K562 (cell line): ENCODE results near the gene DUSP5. TPM values are rescaled to one million over a fixed set of nuclear protein-coding genes. Genes with fewer than 3 reads are reported as not detected.

Experiments used
- ATAC-seq: fragments of 200-7000 bp; cut with Tn5 transposase; 3 replicates; pipeline ENCODE4 v1.9.1; 2020; ENCODE audit warnings: moderate library complexity
- BruUV-seq: library from RNA; stranded (reverse); fragments of 400-500 nt; replicated peaks from 2 replicates; lab custom pipeline; 2021; lab: Mats Ljungman, UMichigan
- CTCF ChIA-PET: fragments of 300-600 bp; formaldehyde crosslinking; extraction: SDS; loops from one replicate; lab custom pipeline; 2021; ENCODE audit warnings: low intra/inter-chr PET ratio; lab: Yijun Ruan, JAX
- POLR2A ChIA-PET: fragments of 300-600, 350-650 bp; sonication (Branson Sonifier 250); formaldehyde crosslinking; extraction: SDS; loops from one replicate; lab custom pipeline; 2021; ENCODE audit warnings: antibody characterized with exemption, inconsistent platforms; lab: Yijun Ruan, JAX
- DNase-seq, 4 experiments: peaks; one replicate each; pipeline versions ENCODE4 v3.0.0 to v3.0.0-alpha.2; 2011 to 2018; ENCODE audit warnings: low spot score in 3 of 4, mixed read lengths in 3 of 4; ENCODE audit errors: extremely low read depth in 1 of 4
- FAIRE-seq: peaks from 2 replicates; lab custom pipeline; 2011; peaks lifted over from hg19 to GRCh38; lab: Jason Lieb, UNC
- H2AFZ ChIP-seq: 2 replicates; pipeline ENCODE4 v1.6.0; 2011; ENCODE audit warnings: low read depth, low read length, control low read depth, inconsistent platforms
- H3K27ac ChIP-seq: fragments of 200-600 bp; 3 replicates; pipeline ENCODE4 v1.8.0; 2011; ENCODE audit warnings: low read depth, mild to moderate bottlenecking, control low read depth, inconsistent platforms, low read length, moderate library complexity, mixed read lengths; ENCODE audit errors: extremely low read depth
- H3K27me3 ChIP-seq, 2 experiments: fragments of 300-600 bp in 1 of 2; 2 replicates in 1 of 2; 3 replicates in 1 of 2; pipeline versions ENCODE4 v1.6.0 to v1.8.0; 2011; ENCODE audit warnings: inconsistent platforms in 2 of 2, low read length in 2 of 2, mild to moderate bottlenecking in 1 of 2, mixed read lengths in 1 of 2, moderate library complexity in 1 of 2; ENCODE audit not compliant: control insufficient read depth in 2 of 2, insufficient read depth in 2 of 2
- H3K36me3 ChIP-seq: fragments of 300-600 bp; 3 replicates; pipeline ENCODE4 v1.8.0; 2011; ENCODE audit warnings: mild to moderate bottlenecking, low read length, inconsistent platforms; ENCODE audit not compliant: control insufficient read depth, insufficient read depth
- H3K4me1 ChIP-seq, 2 experiments: fragments of 200-600 bp in 1 of 2; replicated peaks in 1 of 2; 2 replicates in 1 of 2; 3 replicates in 1 of 2; pipeline versions ENCODE4 v1.5.1 to v1.8.0; 2011; ENCODE audit warnings: inconsistent platforms in 2 of 2, low read length in 2 of 2, mild to moderate bottlenecking in 1 of 2, mixed read lengths in 1 of 2, moderate library complexity in 1 of 2; ENCODE audit not compliant: control insufficient read depth in 2 of 2, insufficient read depth in 2 of 2
- H3K4me2 ChIP-seq: 2 replicates; pipeline ENCODE4 v1.6.1; 2011; ENCODE audit warnings: low read length, control low read depth, inconsistent platforms, mixed read lengths; ENCODE audit not compliant: insufficient read depth
- H3K4me3 ChIP-seq: fragments of 200-600 bp; sonication (generic), shearing (Covaris generic); 2 replicates; pipeline ENCODE4 v1.5.1; 2016; ENCODE audit warnings: control low read depth, inconsistent platforms
- H3K79me2 ChIP-seq: fragments of 200-600 bp; 3 replicates; pipeline ENCODE4 v1.8.0; 2011; ENCODE audit warnings: low read length, inconsistent platforms; ENCODE audit not compliant: control insufficient read depth, insufficient read depth
- H3K9ac ChIP-seq, 2 experiments: 2 replicates each; pipeline versions ENCODE4 v1.6.0 to v1.6.1; 2011; ENCODE audit warnings: low read depth in 2 of 2, low read length in 2 of 2, control low read depth in 1 of 2, inconsistent platforms in 1 of 2, mild to moderate bottlenecking in 1 of 2, mixed read lengths in 1 of 2; ENCODE audit not compliant: insufficient read depth in 1 of 2
- H3K9me1 ChIP-seq: one replicate; pipeline ENCODE4 v1.6.0; 2011; ENCODE audit warnings: inconsistent platforms, mild to moderate bottlenecking, low read length, moderate library complexity; ENCODE audit not compliant: control insufficient read depth, insufficient read depth
- H3K9me3 ChIP-seq: replicated peaks from 2 replicates; pipeline ENCODE4 v1.5.1; 2011; ENCODE audit warnings: low read depth, low read length, inconsistent platforms; ENCODE audit not compliant: control insufficient read depth, insufficient read depth
- H4K20me1 ChIP-seq: replicated peaks from 2 replicates; pipeline ENCODE4 v1.6.1; 2011; ENCODE audit warnings: low read length, inconsistent platforms, mixed read lengths; ENCODE audit not compliant: control insufficient read depth, insufficient read depth
- ARHGAP35 ChIP-seq: fragments of 450-650 bp; IDR thresholded peaks from 2 replicates; pipeline ENCODE4 v1.6.1; 2018; ENCODE audit not compliant: partially characterized antibody
- BDP1 ChIP-seq: IDR thresholded peaks from 3 replicates; pipeline ENCODE4 v1.6.1; 2011; ENCODE audit not compliant: insufficient read length, insufficient read depth
- CBX8 ChIP-seq: fragments of 200-600 bp; sonication (generic); IDR thresholded peaks from 2 replicates; pipeline ENCODE4 v1.6.1; 2012; ENCODE audit warnings: borderline replicate concordance, mixed run types, low read depth, mild to moderate bottlenecking, moderate library complexity, mixed read lengths, low read length, control low read depth, inconsistent platforms; ENCODE audit not compliant: poor library complexity, severe bottlenecking; ENCODE audit errors: extremely low read depth
- CGGBP1 ChIP-seq: fragments of 250-450 bp; sonication (Bioruptor Pico); IDR thresholded peaks from 2 replicates; pipeline ENCODE4 v1.9.0; 2021; ENCODE audit warnings: mild to moderate bottlenecking
- GABPA ChIP-seq: fragments of 200-800 bp; sonication (Bioruptor generic); conservative IDR thresholded peaks from 2 replicates; pipeline ENCODE4 v1.6.1; 2016; ENCODE audit warnings: low read depth, missing genetic modification characterization, missing compliant biosample characterization
- IRF1 ChIP-seq: sonication (generic); formaldehyde crosslinking; IDR thresholded peaks from 2 replicates; pipeline ENCODE4 v1.8.0; 2022; ENCODE audit warnings: missing genetic modification reagents, mild to moderate bottlenecking, borderline replicate concordance
- JUNB ChIP-seq: fragments of 450-650 bp; formaldehyde crosslinking; conservative IDR thresholded peaks from 2 replicates; pipeline ENCODE4 v1.4.0; 2020; ENCODE audit warnings: mild to moderate bottlenecking
- POLR2B ChIP-seq: fragments of 450-650 bp; IDR thresholded peaks from 2 replicates; pipeline ENCODE4 v1.6.1; 2018; ENCODE audit warnings: low read depth; ENCODE audit not compliant: partially characterized antibody
- SETDB1 ChIP-seq: IDR thresholded peaks from one replicate; pipeline ENCODE4 v1.6.1; 2012; ENCODE audit warnings: low read length, control low read depth, inconsistent platforms
- TCF7 ChIP-seq: sonication (generic); IDR thresholded peaks from 2 replicates; pipeline ENCODE4 v1.6.1; 2016; ENCODE audit warnings: antibody characterized with exemption, borderline replicate concordance
- THAP12 ChIP-seq: fragments of 250-450 bp; sonication (Bioruptor Pico); IDR thresholded peaks from 2 replicates; pipeline ENCODE4 v1.9.0; 2021; ENCODE audit warnings: mild to moderate bottlenecking, inconsistent platforms
- ZC3H4 ChIP-seq: sonication (generic); formaldehyde crosslinking; IDR thresholded peaks from 2 replicates; pipeline ENCODE4 v1.9.0; 2021; ENCODE audit warnings: missing genetic modification reagents, borderline replicate concordance
- ZFP30 ChIP-seq: fragments of 250-450 bp; sonication (Bioruptor Pico); IDR thresholded peaks from 2 replicates; pipeline ENCODE4 v1.8.0; 2022; ENCODE audit warnings: moderate library complexity, mild to moderate bottlenecking, inconsistent platforms, borderline replicate concordance
- ZNF449 ChIP-seq: fragments of 250-450 bp; sonication (Bioruptor Pico); IDR thresholded peaks from 2 replicates; pipeline ENCODE4 v1.8.0; 2022; ENCODE audit warnings: moderate library complexity, mild to moderate bottlenecking, inconsistent platforms
- ZNF511 ChIP-seq: sonication (generic); formaldehyde crosslinking; IDR thresholded peaks from 2 replicates; pipeline ENCODE4 v1.8.0; 2022; ENCODE audit warnings: mild to moderate bottlenecking, missing genetic modification reagents
- ZNF583 ChIP-seq: fragments of 250-450 bp; sonication (Bioruptor Pico); IDR thresholded peaks from 2 replicates; pipeline ENCODE4 v1.4.0; 2020
- ZNF77 ChIP-seq: fragments of 250-450 bp; sonication (Bioruptor Pico); IDR thresholded peaks from 2 replicates; pipeline ENCODE4 v1.5.0; 2020
- WGBS: fragments of 100-300 bp; shearing (Covaris generic); methylation state at CpG from one replicate; pipeline ENCODE4 v1.1.6; 2016; ENCODE audit warnings: low coverage, mixed read lengths; ENCODE audit not compliant: insufficient coverage; ENCODE audit errors: missing lambda C conversion rate; 5-methylcytosine and 5-hydroxymethylcytosine counted together
- in situ Hi-C: fragments of 300-500 bp; cut with MboI; formaldehyde crosslinking; loops from 4 replicates; pipeline ENCODE4 v1.15.0; 2018; ENCODE audit warnings: inconsistent platforms, mixed read lengths
- intact Hi-C: fragments of 100-400 bp; cut with micrococcal nuclease; formaldehyde crosslinking; loops from 2 replicates; pipeline ENCODE4 v1.14.2; 2022
- polyA plus RNA-seq, 8 experiments: library from polyadenylated mRNA; depleted of rRNA in 4 of 8; stranded (reverse) in 5 of 8; unstranded in 3 of 8; fragments of >200 nt; fragmentation: Nextera tagmentation in 2 of 8; fragmentation: Illumina TruSeq in 1 of 8; extraction: Ambion mirVana in 2 of 8; extraction: Trizol in 1 of 8; gene quantifications; 2 replicates each; pipeline versions ENCODE4 v1.2.1 to v1.2.3, GENCODE V29; 2011 to 2014; ENCODE audit warnings: inconsistent platforms in 1 of 8, missing spikeins in 1 of 8
- total RNA-seq, 7 experiments: library from RNA; depleted of rRNA in 6 of 7; stranded (reverse); fragments of >200 nt in 6 of 7; fragmentation: Illumina TruSeq in 2 of 7; extraction: Trizol in 2 of 7; gene quantifications; 2 replicates each; pipeline versions ENCODE4 v1.2.1 to v1.2.3, GENCODE V29; 2011 to 2021; ENCODE audit warnings: low replicate concordance in 1 of 7

Gene DUSP5
- total and polyA plus RNA-seq, 9 of the 15 experiments (the other 6 are each of a cell fraction or from before 2014, with no cell fraction given), result 0.49 to 3.4 (median 2.0) TPM

- TF ChIP-seq POLR2B (no peak), SETDB1 (no peak), IRF1 (CRISPR knock-in tag) (no peak), ZNF449 (CRISPR knock-in tag) (no peak), ZC3H4 (no peak), ZNF583 (CRISPR knock-in tag) (no peak), BDP1 (no peak), GABPA (tag) (no peak)
- TF ChIP-seq, all 486 proteins: peak for 0
These were observed 56.2 kb downstream of the DUSP5 start (continued) for GRCh38 chr10:110553905-110554304.

- no TSS peak for BruUV-seq
- Histone ChIP-seq H4K20me1 (no peaks in the 10 kb centered on the region), H3K9me3 (no peaks in the 10 kb centered on the region), H2AFZ (no peak overlapping the region), H3K79me2 (no peaks in the 10 kb centered on the region), H3K36me3 (no peaks in the 10 kb centered on the region), H3K9me1 (no peaks in the 10 kb centered on the region), H3K27me3 (no peaks in the 10 kb centered on the region; a peak in 2 of 5 replicates), H3K4me1 (no peaks in the 10 kb centered on the region; a peak in 1 of 5 replicates), H3K4me2 (no peak overlapping the region), H3K9ac (no peak overlapping the region), H3K4me3 (no peak overlapping the region), H3K27ac (no peak overlapping the region)
- CTCF ChIA-PET, result interaction anchor here (0.9 kb wide), 1 partner anchor 44 kb away, joined by 3 read pairs; no protein-coding TSS in a partner anchor
- POLR2A ChIA-PET, result no interaction called here
- in situ Hi-C loops (no loop called here), intact Hi-C loops (no loop called here)
- no peak for DNase-seq
- no peak for FAIRE-seq
- WGBS, result 0% methylated on average over 1 of the region's 1 CpG
- no peak for ATAC-seq
- no peak for TF ChIP-seq ZNF77 (CRISPR knock-in tag)
- TF ChIP-seq ZFP30, result no peak
- TF ChIP-seq THAP12 (CRISPR knock-in tag), result no peak
- no peak for TF ChIP-seq TCF7
- TF ChIP-seq ZNF511 (CRISPR knock-in tag), result no peak
- TF ChIP-seq ARHGAP35, result no peak
- no peak for TF ChIP-seq CGGBP1
- TF ChIP-seq CBX8, result no peak
- no peak for TF ChIP-seq JUNB
These were observed 58.6 kb downstream of the DUSP5 start for GRCh38 chr10:110556296-110556695.
